ENCODE results near the gene BANF1.

BANF1 gene

GRCh38 chr11:66042227-66042995 lies 40.1 kb downstream of the BANF1 start:
- TF ChIP-seq CTCF (IDR thresholded peaks at IDR 0.05; ENCODE audit: control extremely low read depth, extremely low read depth, low read depth, missing control alignments) = no peak
- CTCF ChIA-PET = interaction anchor here (1.4 to 7.8 kb wide), 3 partner anchors 8 to 154 kb away, joined by 3 to 52 read pairs (median 6); partner anchors contain the start of gene FIBP
- DNase-seq (ENCODE audit: extremely low spot score) = no peak

GRCh38 chr11:66042996-66043906 lies 40.9 kb downstream of the BANF1 start:
- DNase-seq (ENCODE audit: extremely low spot score) = no peak
- ChIA-PET POLR2A (no interaction called here), CTCF (interaction anchor here (1.2 to 7.8 kb wide), 13 partner anchors 7 to 331 kb away, joined by 3 to 52 read pairs (median 11); partner anchors contain the start of genes CATSPER1, FIBP, KAT5 and MUS81)
- TF ChIP-seq CTCF (IDR thresholded peaks at IDR 0.05; ENCODE audit: control extremely low read depth, extremely low read depth, low read depth, missing control alignments) = no peak

More at GRCh38 chr11:66042227-66042995, 40.1 kb downstream of the BANF1 start:
- POLR2A ChIA-PET = interaction anchor here (0.5 kb wide), 1 partner anchor 12 kb away, joined by 3 read pairs; no protein-coding TSS in a partner anchor

- ChIA-PET POLR2A (interaction anchor here (0.5 to 1.2 kb wide), 3 partner anchors 36 to 317 kb away, joined by 3 to 5 read pairs (median 3); no protein-coding TSS in a partner anchor), CTCF (interaction anchor here (0.7 to 7.8 kb wide), 35 partner anchors 9 to 343 kb away, joined by 3 to 52 read pairs (median 5); partner anchors contain the start of genes CATSPER1, CCDC85B, CST6 and FIBP)
- TF ChIP-seq CTCF (IDR thresholded peaks at IDR 0.05; ENCODE audit: control extremely low read depth, extremely low read depth, low read depth, missing control alignments) = no peak
- DNase-seq (ENCODE audit: extremely low spot score) = no peak
These were observed 42.5 kb downstream of the BANF1 start for GRCh38 chr11:66044757-66045156.

- POLR2A ChIA-PET = interaction anchor here (0.7 to 1.2 kb wide), 2 partner anchors 36 to 317 kb away, joined by 3 to 5 read pairs; no protein-coding TSS in a partner anchor
- peak; percentile 92 for TF ChIP-seq CTCF (IDR thresholded peaks at IDR 0.05; ENCODE audit: control extremely low read depth, extremely low read depth, low read depth, missing control alignments)
- CTCF ChIA-PET = interaction anchor here (0.7 to 7.8 kb wide), 40 partner anchors 9 to 343 kb away, joined by 3 to 52 read pairs (median 4); partner anchors contain the start of genes BANF1, CATSPER1, CCDC85B and CST6
- DNase-seq (ENCODE audit: extremely low spot score) = peak; percentile 91
These were observed 42.9 kb downstream of the BANF1 start for GRCh38 chr11:66045177-66045639.

GRCh38 chr11:66046901-66047300 lies 44.6 kb downstream of the BANF1 start:
- POLR2A ChIA-PET = no interaction called here
- CTCF ChIA-PET = interaction anchor here (1.1 to 7.8 kb wide), 10 partner anchors 8 to 88 kb away, joined by 3 to 52 read pairs (median 18); partner anchors contain the start of genes CST6, PACS1 and SF3B2
- no peak for DNase-seq (ENCODE audit: extremely low spot score)
- no peak for TF ChIP-seq CTCF (IDR thresholded peaks at IDR 0.05; ENCODE audit: control extremely low read depth, extremely low read depth, low read depth, missing control alignments)
